HL-60 (cell line): ENCODE measurements around the gene TMEM86B.

Experiments
- TF ChIP-seq, protein P1 (sequence below): IDR thresholded peaks from one replicate; pipeline ENCODE4 v1.5.1; 2011; ENCODE audit warnings: low read length, control low read depth, inconsistent platforms; ENCODE audit not compliant: insufficient read depth
- TF ChIP-seq, protein P2 (sequence below): IDR thresholded peaks from 2 replicates; pipeline ENCODE4 v1.6.1; 2012; ENCODE audit warnings: low read depth; ENCODE audit not compliant: insufficient replicate concordance

DNA sequence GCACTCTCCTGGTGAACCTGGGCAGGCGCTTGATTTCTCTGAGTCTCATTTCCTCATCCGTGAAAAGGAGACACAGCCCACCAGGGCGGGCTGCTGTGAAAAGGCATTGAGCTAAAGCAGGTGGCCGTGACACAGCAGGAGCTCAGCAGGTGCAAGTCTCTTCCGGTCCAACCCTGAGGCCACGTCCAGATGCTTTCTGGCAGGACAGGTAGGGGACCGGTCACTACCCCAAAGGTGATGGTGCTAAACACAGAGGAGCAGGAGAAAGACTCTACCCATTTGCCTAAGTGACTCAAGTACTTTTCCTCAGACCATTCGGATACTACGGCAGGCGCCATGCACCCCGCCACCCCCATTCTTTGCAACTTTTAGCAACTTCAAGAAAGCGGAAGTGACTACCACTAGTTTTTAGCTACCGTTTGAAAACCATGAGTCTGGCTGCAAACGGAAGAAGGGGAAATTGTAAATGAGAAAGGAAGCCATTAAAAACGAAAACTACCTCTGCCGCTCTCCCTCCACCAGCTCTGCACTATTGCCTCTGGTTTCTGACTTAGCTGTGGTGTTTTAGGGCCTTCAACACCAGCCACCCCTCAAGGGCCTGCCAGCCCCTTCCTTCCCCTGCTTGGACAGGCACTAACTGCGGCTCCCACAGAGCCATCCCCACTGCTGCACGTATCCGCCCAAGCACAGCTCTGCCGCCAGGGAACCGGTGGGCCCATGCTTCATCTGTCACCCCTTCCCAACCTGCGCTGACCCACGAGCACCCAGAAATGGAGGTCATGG lies 25.5 kb upstream of the TMEM86B start:
- TF ChIP-seq, protein P1, sequence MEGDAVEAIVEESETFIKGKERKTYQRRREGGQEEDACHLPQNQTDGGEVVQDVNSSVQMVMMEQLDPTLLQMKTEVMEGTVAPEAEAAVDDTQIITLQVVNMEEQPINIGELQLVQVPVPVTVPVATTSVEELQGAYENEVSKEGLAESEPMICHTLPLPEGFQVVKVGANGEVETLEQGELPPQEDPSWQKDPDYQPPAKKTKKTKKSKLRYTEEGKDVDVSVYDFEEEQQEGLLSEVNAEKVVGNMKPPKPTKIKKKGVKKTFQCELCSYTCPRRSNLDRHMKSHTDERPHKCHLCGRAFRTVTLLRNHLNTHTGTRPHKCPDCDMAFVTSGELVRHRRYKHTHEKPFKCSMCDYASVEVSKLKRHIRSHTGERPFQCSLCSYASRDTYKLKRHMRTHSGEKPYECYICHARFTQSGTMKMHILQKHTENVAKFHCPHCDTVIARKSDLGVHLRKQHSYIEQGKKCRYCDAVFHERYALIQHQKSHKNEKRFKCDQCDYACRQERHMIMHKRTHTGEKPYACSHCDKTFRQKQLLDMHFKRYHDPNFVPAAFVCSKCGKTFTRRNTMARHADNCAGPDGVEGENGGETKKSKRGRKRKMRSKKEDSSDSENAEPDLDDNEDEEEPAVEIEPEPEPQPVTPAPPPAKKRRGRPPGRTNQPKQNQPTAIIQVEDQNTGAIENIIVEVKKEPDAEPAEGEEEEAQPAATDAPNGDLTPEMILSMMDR = no peak
- TF ChIP-seq, protein P2, sequence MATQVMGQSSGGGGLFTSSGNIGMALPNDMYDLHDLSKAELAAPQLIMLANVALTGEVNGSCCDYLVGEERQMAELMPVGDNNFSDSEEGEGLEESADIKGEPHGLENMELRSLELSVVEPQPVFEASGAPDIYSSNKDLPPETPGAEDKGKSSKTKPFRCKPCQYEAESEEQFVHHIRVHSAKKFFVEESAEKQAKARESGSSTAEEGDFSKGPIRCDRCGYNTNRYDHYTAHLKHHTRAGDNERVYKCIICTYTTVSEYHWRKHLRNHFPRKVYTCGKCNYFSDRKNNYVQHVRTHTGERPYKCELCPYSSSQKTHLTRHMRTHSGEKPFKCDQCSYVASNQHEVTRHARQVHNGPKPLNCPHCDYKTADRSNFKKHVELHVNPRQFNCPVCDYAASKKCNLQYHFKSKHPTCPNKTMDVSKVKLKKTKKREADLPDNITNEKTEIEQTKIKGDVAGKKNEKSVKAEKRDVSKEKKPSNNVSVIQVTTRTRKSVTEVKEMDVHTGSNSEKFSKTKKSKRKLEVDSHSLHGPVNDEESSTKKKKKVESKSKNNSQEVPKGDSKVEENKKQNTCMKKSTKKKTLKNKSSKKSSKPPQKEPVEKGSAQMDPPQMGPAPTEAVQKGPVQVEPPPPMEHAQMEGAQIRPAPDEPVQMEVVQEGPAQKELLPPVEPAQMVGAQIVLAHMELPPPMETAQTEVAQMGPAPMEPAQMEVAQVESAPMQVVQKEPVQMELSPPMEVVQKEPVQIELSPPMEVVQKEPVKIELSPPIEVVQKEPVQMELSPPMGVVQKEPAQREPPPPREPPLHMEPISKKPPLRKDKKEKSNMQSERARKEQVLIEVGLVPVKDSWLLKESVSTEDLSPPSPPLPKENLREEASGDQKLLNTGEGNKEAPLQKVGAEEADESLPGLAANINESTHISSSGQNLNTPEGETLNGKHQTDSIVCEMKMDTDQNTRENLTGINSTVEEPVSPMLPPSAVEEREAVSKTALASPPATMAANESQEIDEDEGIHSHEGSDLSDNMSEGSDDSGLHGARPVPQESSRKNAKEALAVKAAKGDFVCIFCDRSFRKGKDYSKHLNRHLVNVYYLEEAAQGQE = no peak
